K562 (cell line): Measurements from ENCODE around the gene CGREF1. TPM values are rescaled to one million over a fixed set of nuclear protein-coding genes. Genes with fewer than 3 reads are reported as not detected.
A peak's percentile ranks its signal among the peaks of the same experiment; 100 is the strongest.

Source experiments
- ATAC-seq: fragments of 200-7000 bp; cut with Tn5 transposase; 3 replicates; pipeline ENCODE4 v1.9.1; 2020; ENCODE audit warnings: moderate library complexity
- BruUV-seq: library from RNA; stranded (reverse); fragments of 400-500 nt; replicated peaks from 2 replicates; lab custom pipeline; 2021; lab: Mats Ljungman, UMichigan
- CTCF ChIA-PET: fragments of 300-600 bp; formaldehyde crosslinking; extraction: SDS; loops from one replicate; lab custom pipeline; 2021; ENCODE audit warnings: low intra/inter-chr PET ratio; lab: Yijun Ruan, JAX
- POLR2A ChIA-PET: fragments of 300-600, 350-650 bp; sonication (Branson Sonifier 250); formaldehyde crosslinking; extraction: SDS; loops from one replicate; lab custom pipeline; 2021; ENCODE audit warnings: antibody characterized with exemption, inconsistent platforms; lab: Yijun Ruan, JAX
- DNase-seq, 4 experiments: peaks; one replicate each; pipeline versions ENCODE4 v3.0.0 to v3.0.0-alpha.2; 2011 to 2018; ENCODE audit warnings: low spot score in 3 of 4, mixed read lengths in 3 of 4; ENCODE audit errors: extremely low read depth in 1 of 4
- FAIRE-seq: peaks from 2 replicates; lab custom pipeline; 2011; peaks lifted over from hg19 to GRCh38; lab: Jason Lieb, UNC
- H2AFZ ChIP-seq: 2 replicates; pipeline ENCODE4 v1.6.0; 2011; ENCODE audit warnings: low read depth, low read length, control low read depth, inconsistent platforms
- H3K27ac ChIP-seq: fragments of 200-600 bp; 3 replicates; pipeline ENCODE4 v1.8.0; 2011; ENCODE audit warnings: low read depth, mild to moderate bottlenecking, control low read depth, inconsistent platforms, low read length, moderate library complexity, mixed read lengths; ENCODE audit errors: extremely low read depth
- H3K27me3 ChIP-seq, 2 experiments: fragments of 300-600 bp in 1 of 2; 2 replicates in 1 of 2; 3 replicates in 1 of 2; pipeline versions ENCODE4 v1.6.0 to v1.8.0; 2011; ENCODE audit warnings: inconsistent platforms in 2 of 2, low read length in 2 of 2, mild to moderate bottlenecking in 1 of 2, mixed read lengths in 1 of 2, moderate library complexity in 1 of 2; ENCODE audit not compliant: control insufficient read depth in 2 of 2, insufficient read depth in 2 of 2
- H3K36me3 ChIP-seq: fragments of 300-600 bp; 3 replicates; pipeline ENCODE4 v1.8.0; 2011; ENCODE audit warnings: mild to moderate bottlenecking, low read length, inconsistent platforms; ENCODE audit not compliant: control insufficient read depth, insufficient read depth
- H3K4me1 ChIP-seq, 2 experiments: fragments of 200-600 bp in 1 of 2; replicated peaks in 1 of 2; 2 replicates in 1 of 2; 3 replicates in 1 of 2; pipeline versions ENCODE4 v1.5.1 to v1.8.0; 2011; ENCODE audit warnings: inconsistent platforms in 2 of 2, low read length in 2 of 2, mild to moderate bottlenecking in 1 of 2, mixed read lengths in 1 of 2, moderate library complexity in 1 of 2; ENCODE audit not compliant: control insufficient read depth in 2 of 2, insufficient read depth in 2 of 2
- H3K4me2 ChIP-seq: 2 replicates; pipeline ENCODE4 v1.6.1; 2011; ENCODE audit warnings: low read length, control low read depth, inconsistent platforms, mixed read lengths; ENCODE audit not compliant: insufficient read depth
- H3K4me3 ChIP-seq: fragments of 200-600 bp; sonication (generic), shearing (Covaris generic); 2 replicates; pipeline ENCODE4 v1.5.1; 2016; ENCODE audit warnings: control low read depth, inconsistent platforms
- H3K79me2 ChIP-seq: fragments of 200-600 bp; 3 replicates; pipeline ENCODE4 v1.8.0; 2011; ENCODE audit warnings: low read length, inconsistent platforms; ENCODE audit not compliant: control insufficient read depth, insufficient read depth
- H3K9ac ChIP-seq, 2 experiments: 2 replicates each; pipeline versions ENCODE4 v1.6.0 to v1.6.1; 2011; ENCODE audit warnings: low read depth in 2 of 2, low read length in 2 of 2, control low read depth in 1 of 2, inconsistent platforms in 1 of 2, mild to moderate bottlenecking in 1 of 2, mixed read lengths in 1 of 2; ENCODE audit not compliant: insufficient read depth in 1 of 2
- H3K9me1 ChIP-seq: one replicate; pipeline ENCODE4 v1.6.0; 2011; ENCODE audit warnings: inconsistent platforms, mild to moderate bottlenecking, low read length, moderate library complexity; ENCODE audit not compliant: control insufficient read depth, insufficient read depth
- H3K9me3 ChIP-seq: replicated peaks from 2 replicates; pipeline ENCODE4 v1.5.1; 2011; ENCODE audit warnings: low read depth, low read length, inconsistent platforms; ENCODE audit not compliant: control insufficient read depth, insufficient read depth
- H4K20me1 ChIP-seq: replicated peaks from 2 replicates; pipeline ENCODE4 v1.6.1; 2011; ENCODE audit warnings: low read length, inconsistent platforms, mixed read lengths; ENCODE audit not compliant: control insufficient read depth, insufficient read depth
- AFF4 ChIP-seq: sonication (generic); formaldehyde crosslinking; IDR thresholded peaks from 2 replicates; pipeline ENCODE4 v1.8.0; 2023; ENCODE audit warnings: mild to moderate bottlenecking, missing genetic modification reagents
- ARID3A ChIP-seq: IDR thresholded peaks from 2 replicates; pipeline ENCODE4 v1.6.1; 2012; ENCODE audit warnings: low read depth, low read length, improper control_type of control experiment, borderline replicate concordance
- NCOA4 ChIP-seq: fragments of 450-650 bp; IDR thresholded peaks from 2 replicates; pipeline ENCODE4 v1.6.1; 2018; ENCODE audit warnings: mild to moderate bottlenecking; ENCODE audit not compliant: partially characterized antibody
- TFAP4 ChIP-seq: sonication (generic); formaldehyde crosslinking; IDR thresholded peaks from 2 replicates; pipeline ENCODE4 v1.8.0; 2022; ENCODE audit warnings: missing genetic modification reagents, mild to moderate bottlenecking, moderate library complexity, borderline replicate concordance
- WGBS: fragments of 100-300 bp; shearing (Covaris generic); methylation state at CpG from one replicate; pipeline ENCODE4 v1.1.6; 2016; ENCODE audit warnings: low coverage, mixed read lengths; ENCODE audit not compliant: insufficient coverage; ENCODE audit errors: missing lambda C conversion rate; 5-methylcytosine and 5-hydroxymethylcytosine counted together
- in situ Hi-C: fragments of 300-500 bp; cut with MboI; formaldehyde crosslinking; loops from 4 replicates; pipeline ENCODE4 v1.15.0; 2018; ENCODE audit warnings: inconsistent platforms, mixed read lengths
- intact Hi-C: fragments of 100-400 bp; cut with micrococcal nuclease; formaldehyde crosslinking; loops from 2 replicates; pipeline ENCODE4 v1.14.2; 2022
- polyA plus RNA-seq, 8 experiments: library from polyadenylated mRNA; depleted of rRNA in 4 of 8; stranded (reverse) in 5 of 8; unstranded in 3 of 8; fragments of >200 nt; fragmentation: Nextera tagmentation in 2 of 8; fragmentation: Illumina TruSeq in 1 of 8; extraction: Ambion mirVana in 2 of 8; extraction: Trizol in 1 of 8; gene quantifications; 2 replicates each; pipeline versions ENCODE4 v1.2.1 to v1.2.3, GENCODE V29; 2011 to 2014; ENCODE audit warnings: inconsistent platforms in 1 of 8, missing spikeins in 1 of 8
- total RNA-seq, 7 experiments: library from RNA; depleted of rRNA in 6 of 7; stranded (reverse); fragments of >200 nt in 6 of 7; fragmentation: Illumina TruSeq in 2 of 7; extraction: Trizol in 2 of 7; gene quantifications; 2 replicates each; pipeline versions ENCODE4 v1.2.1 to v1.2.3, GENCODE V29; 2011 to 2021; ENCODE audit warnings: low replicate concordance in 1 of 7

The CGREF1 gene
- total and polyA plus RNA-seq, 9 of the 15 experiments (the other 6 are each of a cell fraction or from before 2014, with no cell fraction given): 0.07 to 0.50 (median 0.37) TPM

GRCh38 chr2:27084297-27085061 lies 34.4 kb downstream of the CGREF1 start:
- no TSS peak for BruUV-seq
- POLR2A ChIA-PET: interaction anchor here (0.6 to 2.2 kb wide), 8 partner anchors 13 to 893 kb away, joined by 3 to 6 read pairs (median 3); partner anchors contain the start of gene OST4
- TF ChIP-seq TFAP4 (0 out of 2 replicates have a peak, but pooled peaks have one; percentile 15), ARID3A (no peak), NCOA4 (no peak), AFF4 (CRISPR knock-in tag) (0 out of 2 replicates have a peak, but pooled peaks have one; percentile 32)
- TF ChIP-seq, all 486 proteins: peak for 2
- Histone ChIP-seq H3K79me2 (peaks cover 10% of the 10 kb centered on the region; the same call in 1 of the 3 replicates), H3K9me1 (peaks cover 4% of the 10 kb centered on the region), H3K4me1 (peaks cover 63 to 76% of the 10 kb centered on the region in 2 experiments), H3K4me2 (no peak overlapping the region), H3K36me3 (no peaks in the 10 kb centered on the region), H3K9ac (peak overlapping the region in 1 of 2 experiments; percentile 59; a peak in 2 of 4 replicates), H3K9me3 (no peaks in the 10 kb centered on the region), H3K4me3 (no peak overlapping the region), H2AFZ (no peak overlapping the region), H3K27me3 (no peaks in the 10 kb centered on the region), H3K27ac (no peak overlapping the region), H4K20me1 (no peaks in the 10 kb centered on the region)
- CTCF ChIA-PET: interaction anchor here (0.7 to 2.5 kb wide), 3 partner anchors 52 to 123 kb away, joined by 3 to 22 read pairs (median 5); no protein-coding TSS in a partner anchor
- FAIRE-seq (no peak), ATAC-seq (no peak), DNase-seq (no peak)
- intact Hi-C loops (loop anchor here (2.0 kb wide), 1 partner anchor 124 kb away; no protein-coding TSS in a partner anchor), in situ Hi-C loops (loop anchor here (5.0 kb wide), 1 partner anchor 122 kb away; no protein-coding TSS in a partner anchor)
- 71% methylated on average over 6 of the region's 6 CpGs for WGBS
